ENCODE measurements around the gene PARM1. TPM values are rescaled to one million over a fixed set of nuclear protein-coding genes. Genes with fewer than 3 reads are reported as not detected.

The PARM1 gene
- total RNA-seq, 2 donors from 2014 or later: 105 to 133 TPM

DNA sequence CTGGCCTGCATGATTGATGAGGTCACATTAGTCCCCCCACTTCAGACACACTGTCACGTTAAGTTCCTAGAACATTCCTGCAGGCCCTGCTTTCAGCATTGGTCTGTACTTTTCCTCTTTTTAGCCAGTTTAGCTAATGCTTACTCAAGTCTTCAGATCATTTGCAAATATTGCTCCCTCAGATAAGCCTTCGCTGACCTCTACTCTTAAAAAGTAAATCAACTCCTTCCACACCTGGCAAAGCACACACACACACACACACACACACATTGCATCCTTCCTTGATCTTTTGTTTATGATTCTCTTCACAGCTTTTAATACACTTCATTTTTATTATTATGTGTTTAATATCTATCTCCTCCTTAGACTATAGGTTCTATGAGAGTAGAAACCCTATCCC is 31.4 kb downstream of the PARM1 start:
- Histone ChIP-seq H3K4me1 (replicated peaks) (no peaks in the 10 kb centered on the region), H3K9me3 (no peaks in the 10 kb centered on the region), H3K27me3 (replicated peaks; ENCODE audit: insufficient read depth) (no peaks in the 10 kb centered on the region), H3K27ac (no peak overlapping the region), H3K36me3 (no peaks in the 10 kb centered on the region), H3K4me3 (no peak overlapping the region)
- 81% methylated on average over 2 of the region's 2 CpGs for WGBS
- intact Hi-C loops (cut with DNase I): no loop called here
- no peak for DNase-seq (ENCODE audit: low spot score)
- TF ChIP-seq POLR2AphosphoS5 (IDR thresholded peaks at IDR 0.05): no peak
- TF ChIP-seq POLR2A (IDR thresholded peaks at IDR 0.05): no peak
- TF ChIP-seq, protein P1, sequence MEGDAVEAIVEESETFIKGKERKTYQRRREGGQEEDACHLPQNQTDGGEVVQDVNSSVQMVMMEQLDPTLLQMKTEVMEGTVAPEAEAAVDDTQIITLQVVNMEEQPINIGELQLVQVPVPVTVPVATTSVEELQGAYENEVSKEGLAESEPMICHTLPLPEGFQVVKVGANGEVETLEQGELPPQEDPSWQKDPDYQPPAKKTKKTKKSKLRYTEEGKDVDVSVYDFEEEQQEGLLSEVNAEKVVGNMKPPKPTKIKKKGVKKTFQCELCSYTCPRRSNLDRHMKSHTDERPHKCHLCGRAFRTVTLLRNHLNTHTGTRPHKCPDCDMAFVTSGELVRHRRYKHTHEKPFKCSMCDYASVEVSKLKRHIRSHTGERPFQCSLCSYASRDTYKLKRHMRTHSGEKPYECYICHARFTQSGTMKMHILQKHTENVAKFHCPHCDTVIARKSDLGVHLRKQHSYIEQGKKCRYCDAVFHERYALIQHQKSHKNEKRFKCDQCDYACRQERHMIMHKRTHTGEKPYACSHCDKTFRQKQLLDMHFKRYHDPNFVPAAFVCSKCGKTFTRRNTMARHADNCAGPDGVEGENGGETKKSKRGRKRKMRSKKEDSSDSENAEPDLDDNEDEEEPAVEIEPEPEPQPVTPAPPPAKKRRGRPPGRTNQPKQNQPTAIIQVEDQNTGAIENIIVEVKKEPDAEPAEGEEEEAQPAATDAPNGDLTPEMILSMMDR (IDR thresholded peaks at IDR 0.05): no peak

DNA sequence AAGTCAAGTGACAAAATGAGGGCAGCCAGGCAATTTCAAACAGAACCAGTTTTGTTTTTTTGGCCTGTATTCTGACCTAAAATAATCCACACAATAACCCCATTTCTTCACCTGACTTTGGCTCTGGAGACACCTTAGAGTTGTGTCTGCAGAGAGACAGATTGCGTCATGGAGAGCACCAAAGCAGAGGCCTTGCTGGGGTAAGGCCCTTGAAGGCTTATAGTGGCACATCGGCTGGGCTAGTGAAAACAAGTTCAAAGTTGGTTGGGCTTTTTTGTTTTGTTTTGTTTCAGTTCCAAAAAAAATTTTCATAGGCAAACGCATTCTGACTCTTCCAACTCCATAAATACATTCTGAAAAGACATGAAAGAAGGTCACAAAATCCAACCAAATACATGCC is 34.4 kb downstream of the PARM1 start:
- Histone ChIP-seq H3K27ac (peak overlapping the region; percentile 3 to 21), H3K36me3 (no peaks in the 10 kb centered on the region), H3K27me3 (replicated peaks; ENCODE audit: insufficient read depth) (no peaks in the 10 kb centered on the region), H3K4me1 (replicated peaks) (peaks cover 3% of the 10 kb centered on the region), H3K9me3 (no peaks in the 10 kb centered on the region), H3K4me3 (no peak overlapping the region)
- DNase-seq (ENCODE audit: low spot score): peak; percentile 60
- no peak for TF ChIP-seq POLR2A (IDR thresholded peaks at IDR 0.05)
- TF ChIP-seq POLR2AphosphoS5 (IDR thresholded peaks at IDR 0.05): peak; percentile 16
- TF ChIP-seq, protein P1 (IDR thresholded peaks at IDR 0.05): no peak
- 22% methylated on average over 3 of the region's 3 CpGs for WGBS
- intact Hi-C loops (cut with DNase I): no loop called here

DNA sequence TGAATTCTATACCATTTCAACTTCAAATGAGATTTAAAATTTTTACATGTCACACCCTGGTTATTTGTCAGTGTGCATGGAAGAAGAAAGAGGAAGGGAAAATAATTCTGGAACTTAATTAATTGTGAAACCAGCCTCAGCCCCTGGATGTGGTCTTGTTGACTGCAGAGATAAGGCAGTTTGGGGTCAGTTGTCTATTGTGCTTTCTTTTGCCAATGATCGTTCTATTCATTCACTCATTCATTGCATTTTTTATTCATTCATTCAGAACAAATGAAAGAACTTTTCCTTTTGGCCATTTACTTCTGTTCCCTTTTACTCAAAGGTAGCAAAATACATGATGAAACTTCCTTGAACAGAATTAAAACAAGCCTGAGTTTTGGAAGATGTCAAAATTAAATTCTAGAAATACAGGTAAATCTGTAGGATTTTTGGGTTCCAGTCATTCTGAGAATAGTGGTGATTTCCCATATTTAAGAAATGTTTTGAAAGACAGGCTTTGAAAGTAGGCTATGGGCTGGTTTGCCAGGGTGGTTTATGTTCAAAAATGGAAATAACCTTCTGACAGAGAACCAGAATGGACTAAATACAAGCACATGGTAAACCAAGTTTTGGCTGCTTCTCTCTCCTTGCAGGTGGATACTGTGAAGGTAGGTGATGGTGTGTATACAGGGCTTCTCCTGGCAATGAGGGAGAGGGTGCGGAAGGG is 35.7 kb downstream of the PARM1 start:
- 84% methylated on average over 2 of the region's 2 CpGs for WGBS
- no peak overlapping the region for H3K4me3 ChIP-seq
- peaks cover 3% of the 10 kb centered on the region for H3K4me1 ChIP-seq (replicated peaks)
- DNase-seq (ENCODE audit: low spot score): no peak
- TF ChIP-seq, protein P1 (IDR thresholded peaks at IDR 0.05): no peak
- TF ChIP-seq POLR2AphosphoS5 (IDR thresholded peaks at IDR 0.05): no peak
- no peak for TF ChIP-seq POLR2A (IDR thresholded peaks at IDR 0.05)
- H3K27ac ChIP-seq: no peak overlapping the region
- no peaks in the 10 kb centered on the region for H3K9me3 ChIP-seq
- intact Hi-C loops (cut with DNase I): no loop called here
- H3K36me3 ChIP-seq: no peaks in the 10 kb centered on the region
- no peaks in the 10 kb centered on the region for H3K27me3 ChIP-seq (replicated peaks; ENCODE audit: insufficient read depth)

DNA sequence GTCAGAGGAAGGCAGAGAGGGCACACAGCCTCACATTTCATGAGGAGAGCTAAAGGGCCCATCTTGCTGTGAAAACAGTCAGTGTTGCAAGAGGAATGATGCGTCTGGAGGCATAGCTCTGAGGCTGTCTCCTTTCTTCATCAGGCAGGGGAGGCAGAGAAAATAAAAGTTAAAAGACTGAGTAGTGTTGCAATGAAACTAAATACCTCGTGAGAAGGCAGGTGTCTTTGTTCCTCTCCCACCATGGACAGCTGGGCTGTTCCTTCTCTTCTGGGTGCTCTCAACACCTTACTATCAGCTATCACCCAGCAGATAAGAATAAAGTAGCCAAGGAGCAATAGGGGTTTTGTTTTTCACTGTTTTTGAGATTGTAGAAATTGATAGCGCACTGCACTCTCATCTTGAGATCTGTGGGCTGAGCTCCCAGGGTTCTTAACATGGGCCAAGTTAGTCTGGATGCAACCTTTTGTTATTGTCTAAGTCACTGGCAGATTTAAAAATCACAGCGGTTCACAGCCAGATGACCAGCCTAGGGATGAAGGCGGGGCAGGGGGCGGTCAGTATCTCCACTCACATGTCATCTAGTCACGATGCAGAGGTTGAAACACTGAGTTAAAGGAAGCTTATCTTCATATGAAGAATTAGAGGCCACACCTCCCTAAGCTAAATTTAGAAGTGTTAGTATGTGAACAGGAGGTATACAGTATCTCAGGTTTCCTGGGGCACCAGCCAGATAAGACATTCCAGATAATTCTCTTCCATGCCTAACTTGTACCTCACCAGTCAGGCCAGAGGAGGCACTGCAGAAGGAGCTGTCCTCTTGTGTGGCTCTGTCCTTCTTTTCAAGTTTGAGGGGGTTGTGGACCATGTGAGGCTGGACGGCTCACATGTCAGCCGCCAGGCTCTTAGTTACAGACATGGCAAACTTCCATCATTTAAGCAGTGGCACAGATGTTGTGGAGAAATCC is 36.9 kb downstream of the PARM1 start:
- TF ChIP-seq, protein P1 (IDR thresholded peaks at IDR 0.05): peak in 2 of 4 experiments; percentile 27 to 35
- no peak for TF ChIP-seq POLR2A (IDR thresholded peaks at IDR 0.05)
- Histone ChIP-seq H3K9me3 (no peaks in the 10 kb centered on the region), H3K27me3 (replicated peaks; ENCODE audit: insufficient read depth) (no peaks in the 10 kb centered on the region), H3K27ac (peak overlapping the region in 1 of 2 donors; percentile 39), H3K4me3 (no peak overlapping the region), H3K36me3 (no peaks in the 10 kb centered on the region), H3K4me1 (replicated peaks) (peaks cover 3% of the 10 kb centered on the region)
- 58% methylated on average over 9 of the region's 9 CpGs for WGBS
- DNase-seq (ENCODE audit: low spot score): no peak
- intact Hi-C loops (cut with DNase I): no loop called here
